K562 (cell line): ENCODE results near the gene PCMTD2.

Experiments used
- CC2D1A ChIP-seq: fragments of 450-650 bp; IDR thresholded peaks from 2 replicates; pipeline ENCODE4 v1.6.1; 2017; ENCODE audit warnings: mild to moderate bottlenecking
- CTCF ChIP-seq, 3 experiments: IDR thresholded peaks in 2 of 3; conservative IDR thresholded peaks in 1 of 3; 2 replicates each; pipeline ENCODE4 v1.5.1; 2011 to 2012; ENCODE audit warnings: low read length in 3 of 3, mild to moderate bottlenecking in 3 of 3, control low read depth in 2 of 3, improper control_type of control experiment in 1 of 3, inconsistent platforms in 1 of 3, low read depth in 1 of 3, mixed read lengths in 1 of 3, moderate library complexity in 1 of 3; ENCODE audit not compliant: insufficient read depth in 2 of 3

DNA sequence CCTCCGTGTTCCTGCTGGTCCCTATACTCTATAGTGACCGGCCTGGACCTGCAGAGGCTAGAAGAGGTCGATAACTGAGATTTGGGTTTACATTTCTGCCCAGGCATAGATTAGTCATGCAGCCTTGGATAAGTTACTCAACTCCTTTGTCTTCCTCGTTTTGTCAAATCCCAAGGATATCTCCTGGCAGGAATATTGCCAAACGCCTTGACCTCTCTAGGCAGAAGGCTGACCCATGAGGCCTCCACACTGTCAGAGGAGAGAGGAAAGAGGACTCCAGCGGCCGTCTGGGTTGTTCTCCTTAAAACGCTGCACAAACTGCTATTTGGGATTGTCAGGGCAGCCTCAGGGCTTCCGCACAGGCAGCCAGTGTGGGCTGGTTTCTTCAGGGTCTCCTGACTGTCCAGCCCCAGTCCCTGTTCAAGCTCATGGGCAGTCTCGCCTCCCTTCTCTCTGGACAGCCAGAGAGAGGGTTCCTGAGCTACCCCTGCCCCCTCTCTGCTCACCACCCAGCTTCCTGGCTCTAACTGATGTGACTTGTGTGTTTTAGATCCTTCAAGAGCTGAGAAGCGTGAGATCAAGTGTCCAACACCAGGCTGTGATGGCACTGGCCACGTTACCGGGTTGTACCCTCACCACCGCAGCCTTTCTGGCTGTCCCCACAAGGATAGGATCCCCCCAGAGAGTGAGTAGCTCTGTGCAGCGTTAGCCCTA, 44.7 kb upstream of the PCMTD2 start:
- TF ChIP-seq CTCF (IDR thresholded peaks at IDR 0.05 in 2 of 3, conservative IDR thresholded peaks at IDR 0.05 in 1 of 3; ENCODE audit: insufficient read depth in 2 of 3, low read depth in 1 of 3, low read length in 3 of 3) (no peak), CC2D1A (no peak)
